ENCODE measurements around the gene CAMK4.

CAMK4 gene

GRCh38 chr5:111512375-111513130 is 288.4 kb downstream of the CAMK4 start, which contains the start of gene STARD4:
TSS of gene STARD4 (minus strand) at chr5:111512535. CDS start at chr5:111507433, 5,102 bp downstream.
- DNase-seq (ENCODE audit: low read depth), result peak; percentile 98
- TF ChIP-seq, protein P1, sequence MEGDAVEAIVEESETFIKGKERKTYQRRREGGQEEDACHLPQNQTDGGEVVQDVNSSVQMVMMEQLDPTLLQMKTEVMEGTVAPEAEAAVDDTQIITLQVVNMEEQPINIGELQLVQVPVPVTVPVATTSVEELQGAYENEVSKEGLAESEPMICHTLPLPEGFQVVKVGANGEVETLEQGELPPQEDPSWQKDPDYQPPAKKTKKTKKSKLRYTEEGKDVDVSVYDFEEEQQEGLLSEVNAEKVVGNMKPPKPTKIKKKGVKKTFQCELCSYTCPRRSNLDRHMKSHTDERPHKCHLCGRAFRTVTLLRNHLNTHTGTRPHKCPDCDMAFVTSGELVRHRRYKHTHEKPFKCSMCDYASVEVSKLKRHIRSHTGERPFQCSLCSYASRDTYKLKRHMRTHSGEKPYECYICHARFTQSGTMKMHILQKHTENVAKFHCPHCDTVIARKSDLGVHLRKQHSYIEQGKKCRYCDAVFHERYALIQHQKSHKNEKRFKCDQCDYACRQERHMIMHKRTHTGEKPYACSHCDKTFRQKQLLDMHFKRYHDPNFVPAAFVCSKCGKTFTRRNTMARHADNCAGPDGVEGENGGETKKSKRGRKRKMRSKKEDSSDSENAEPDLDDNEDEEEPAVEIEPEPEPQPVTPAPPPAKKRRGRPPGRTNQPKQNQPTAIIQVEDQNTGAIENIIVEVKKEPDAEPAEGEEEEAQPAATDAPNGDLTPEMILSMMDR (conservative IDR thresholded peaks at IDR 0.05; ENCODE audit: control insufficient read depth, insufficient read depth, low read depth, low read length), result no peak
- H3K4me3 ChIP-seq (ENCODE audit: control insufficient read depth, low read depth, low read length), result peak within 1 kb of the TSS; percentile 88

- peak overlapping the region; percentile 88 for H3K4me3 ChIP-seq (ENCODE audit: control insufficient read depth, low read depth, low read length)
- DNase-seq (ENCODE audit: low read depth), result no peak
- TF ChIP-seq, protein P1 (conservative IDR thresholded peaks at IDR 0.05; ENCODE audit: control insufficient read depth, insufficient read depth, low read depth, low read length), result no peak
These were observed 288.9 kb downstream of the CAMK4 start for GRCh38 chr5:111513131-111513520.

DNA sequence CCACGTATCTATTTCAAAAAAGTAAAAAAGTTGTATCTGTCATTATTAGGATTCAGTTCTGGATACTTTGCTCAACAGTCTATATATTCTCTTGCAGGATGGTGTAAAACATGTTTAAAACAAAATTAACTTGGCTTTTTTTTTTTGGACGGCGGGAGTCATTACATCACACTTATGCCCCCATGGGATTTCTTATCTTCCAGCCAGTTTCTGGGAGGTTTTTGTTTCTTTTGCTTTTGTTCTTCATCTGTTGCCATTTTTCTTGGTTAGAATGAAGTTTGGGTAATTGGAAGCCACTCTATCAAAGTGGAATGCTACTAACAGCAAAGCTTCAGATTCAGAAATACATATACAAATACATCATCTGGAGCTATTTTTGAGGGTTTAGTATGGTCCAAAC is 289.9 kb downstream of the CAMK4 start:
- H3K4me3 ChIP-seq (ENCODE audit: control insufficient read depth, low read depth, low read length), result no peak overlapping the region
- TF ChIP-seq, protein P1 (conservative IDR thresholded peaks at IDR 0.05; ENCODE audit: control insufficient read depth, insufficient read depth, low read depth, low read length), result no peak
- DNase-seq (ENCODE audit: low read depth), result peak; percentile 19

GRCh38 chr5:111517853-111518501 is 293.8 kb downstream of the CAMK4 start:
- TF ChIP-seq, protein P1 (conservative IDR thresholded peaks at IDR 0.05; ENCODE audit: control insufficient read depth, insufficient read depth, low read depth, low read length), result no peak
- DNase-seq (ENCODE audit: low read depth), result no peak
- H3K4me3 ChIP-seq (ENCODE audit: control insufficient read depth, low read depth, low read length), result no peak overlapping the region

GRCh38 chr5:111518777-111519176 is 294.6 kb downstream of the CAMK4 start:
- DNase-seq (ENCODE audit: low read depth), result no peak

DNA sequence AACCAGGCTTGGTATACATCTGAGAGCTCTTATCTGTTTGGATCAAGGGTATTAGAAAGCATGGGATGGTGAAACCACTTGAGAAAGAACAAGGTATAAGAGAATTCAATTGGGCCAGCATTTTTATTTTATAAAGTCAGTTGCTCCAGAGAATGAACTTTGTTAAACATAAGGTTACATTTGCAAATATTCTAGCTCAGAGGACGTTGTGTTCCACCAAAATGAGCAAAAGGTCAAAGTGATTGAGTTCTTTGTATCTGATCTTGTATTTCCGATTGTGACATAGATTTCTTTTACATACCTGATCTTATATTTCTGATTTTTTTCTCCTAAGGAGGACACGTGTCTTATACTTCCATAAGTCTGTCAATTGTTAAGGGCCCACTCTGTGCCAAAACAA is 296.7 kb downstream of the CAMK4 start:
- no peak overlapping the region for H3K4me3 ChIP-seq (ENCODE audit: control insufficient read depth, low read depth, low read length)
- no peak for DNase-seq (ENCODE audit: low read depth)
- TF ChIP-seq, protein P1 (conservative IDR thresholded peaks at IDR 0.05; ENCODE audit: control insufficient read depth, insufficient read depth, low read depth, low read length), result no peak

More at GRCh38 chr5:111518777-111519176, 294.6 kb downstream of the CAMK4 start:
- TF ChIP-seq, protein P1 (conservative IDR thresholded peaks at IDR 0.05; ENCODE audit: control insufficient read depth, insufficient read depth, low read depth, low read length), result no peak
- no peak overlapping the region for H3K4me3 ChIP-seq (ENCODE audit: control insufficient read depth, low read depth, low read length)

Measured in fibroblast of mammary gland (primary cell).